GM12874 (cell line): ENCODE results near the gene MAD1L1.

Experiments used
- CTCF ChIP-seq: IDR thresholded peaks from 2 replicates; pipeline ENCODE4 v1.5.1; 2011; ENCODE audit warnings: low read depth, mild to moderate bottlenecking, control low read depth, low read length, moderate library complexity; ENCODE audit not compliant: insufficient read depth

MAD1L1 gene

GRCh38 chr7:1873421-1873820, 359.3 kb downstream of the MAD1L1 start:
- no peak for TF ChIP-seq CTCF

- no peak for TF ChIP-seq CTCF
Measured at GRCh38 chr7:1873070-1873405, 359.7 kb downstream of the MAD1L1 start.

GRCh38 chr7:1872191-1873069, 360.3 kb downstream of the MAD1L1 start:
- TF ChIP-seq CTCF, result no peak

GRCh38 chr7:1869452-1870130, 363.2 kb downstream of the MAD1L1 start:
- no peak for TF ChIP-seq CTCF

- TF ChIP-seq CTCF, result no peak
Measured at GRCh38 chr7:1868516-1869165, 364.1 kb downstream of the MAD1L1 start.

- no peak for TF ChIP-seq CTCF
Measured at GRCh38 chr7:1867370-1868260, 365.1 kb downstream of the MAD1L1 start.
